Measurements from ENCODE around the gene RASAL2.

- TF ChIP-seq CTCF (conservative IDR thresholded peaks at IDR 0.05 in 1 of 2, IDR thresholded peaks at IDR 0.05 in 1 of 2; ENCODE audit: extremely low read depth in 1 of 2, insufficient read depth in 1 of 2, low read depth in 1 of 2, low read length in 2 of 2) = no peak
- TF ChIP-seq EZH2 (IDR thresholded peaks at IDR 0.05; ENCODE audit: borderline replicate concordance, low read length) = no peak
Measured at GRCh38 chr1:178183796-178184195, 89.9 kb downstream of the RASAL2 start.

All from mammary epithelial cell (primary cell).